Astrocyte (in vitro differentiated cells and primary cell): ENCODE results near the gene TRAPPC4.

ENCODE experiments used
- CTCF ChIP-seq: IDR thresholded peaks from 2 replicates; pipeline ENCODE4 v1.5.1; 2011; ENCODE audit warnings: low read depth, mild to moderate bottlenecking, inconsistent platforms, low read length, moderate library complexity; ENCODE audit not compliant: insufficient read depth
- EZH2 ChIP-seq: IDR thresholded peaks from 2 replicates; pipeline ENCODE4 v1.6.1; 2012; ENCODE audit warnings: mild to moderate bottlenecking, low read length, inconsistent platforms; ENCODE audit not compliant: insufficient read depth

DNA sequence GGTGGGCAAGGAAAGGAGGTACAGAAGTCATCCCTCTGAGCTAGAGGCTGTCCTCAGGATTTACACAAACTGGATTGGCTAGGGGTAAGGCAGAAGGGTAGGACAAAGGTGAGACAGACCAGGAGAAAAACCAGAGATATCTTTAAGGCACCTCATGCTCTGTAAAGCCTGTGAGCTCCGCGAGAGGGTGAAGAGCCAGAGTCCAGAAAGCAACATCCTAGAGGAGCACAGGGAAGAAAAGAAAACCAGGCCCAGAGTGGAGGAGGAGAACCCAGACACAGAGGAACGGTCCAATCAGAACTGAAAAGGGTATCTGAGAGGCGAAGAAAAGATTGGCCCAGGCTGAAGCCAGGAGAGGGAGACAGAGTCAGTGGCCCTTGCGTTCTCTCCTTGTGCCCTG, 7.0 kb downstream of the TRAPPC4 start:
- no peak for TF ChIP-seq CTCF
- TF ChIP-seq EZH2: no peak
